HepG2 (cell line): ENCODE results near the gene JPH4. TPM values are rescaled to one million over a fixed set of nuclear protein-coding genes. Genes with fewer than 3 reads are reported as not detected.

Experiments
- ATAC-seq: fragments of 200-7000 bp; cut with Tn5 transposase; 3 replicates; pipeline ENCODE4 v1.9.1; 2020; ENCODE audit warnings: mild to moderate bottlenecking, moderate library complexity
- BruUV-seq: library from RNA; stranded (reverse); fragments of 400-500 nt; replicated peaks from 2 replicates; lab custom pipeline; 2021; lab: Mats Ljungman, UMichigan
- CTCF ChIA-PET: fragments of 300-600 bp; formaldehyde crosslinking; extraction: SDS; loops from one replicate; lab custom pipeline; 2021; ENCODE audit warnings: low total read pairs, inconsistent platforms, low intra/inter-chr PET ratio; lab: Yijun Ruan, JAX
- POLR2A ChIA-PET: fragments of 350-600 bp; sonication (Branson Sonifier 250); formaldehyde crosslinking; loops from one replicate; lab custom pipeline; 2020; ENCODE audit warnings: antibody characterized with exemption, inconsistent platforms; lab: Yijun Ruan, JAX
- DNase-seq: peaks from one replicate; pipeline ENCODE4 v3.0.0-alpha.2; 2015; ENCODE audit warnings: low spot score
- FAIRE-seq: peaks from 3 replicates; lab custom pipeline; 2011; peaks lifted over from hg19 to GRCh38; lab: Jason Lieb, UNC
- H2AFZ ChIP-seq: one replicate; pipeline ENCODE4 v1.6.1; 2011; ENCODE audit warnings: low read length, inconsistent platforms
- H3K27ac ChIP-seq: fragments of 300-600 bp; 3 replicates; pipeline ENCODE4 v1.8.0; 2011; ENCODE audit warnings: mixed run types, mild to moderate bottlenecking, mixed read lengths, low read length, inconsistent platforms; ENCODE audit not compliant: insufficient read depth; ENCODE audit errors: extremely low read length
- H3K27me3 ChIP-seq, 2 experiments: fragments of 200-600 bp in 1 of 2; 2 replicates in 1 of 2; 3 replicates in 1 of 2; pipeline versions ENCODE4 v1.6.0 to v1.8.0; 2011; ENCODE audit warnings: low read length in 2 of 2, mild to moderate bottlenecking in 2 of 2, moderate library complexity in 2 of 2, inconsistent platforms in 1 of 2; ENCODE audit not compliant: insufficient read depth in 2 of 2, control insufficient read depth in 1 of 2
- H3K36me3 ChIP-seq, 2 experiments: fragments of 200-600 bp in 1 of 2; replicated peaks in 1 of 2; 2 replicates in 1 of 2; 3 replicates in 1 of 2; pipeline versions ENCODE4 v1.5.1 to v1.8.0; 2011; ENCODE audit warnings: low read length in 2 of 2, inconsistent platforms in 1 of 2; ENCODE audit not compliant: insufficient read depth in 2 of 2, control insufficient read depth in 1 of 2
- H3K4me1 ChIP-seq: 2 replicates; pipeline ENCODE4 v1.5.1; 2012; ENCODE audit warnings: low read length, inconsistent platforms; ENCODE audit not compliant: insufficient read depth
- H3K4me2 ChIP-seq: 2 replicates; pipeline ENCODE4 v1.6.0; 2011; ENCODE audit warnings: low read depth, low read length, inconsistent platforms
- H3K4me3 ChIP-seq, 3 experiments: fragments of 200-600 bp in 1 of 3; sonication (generic), shearing (Covaris generic) in 1 of 3; replicated peaks in 1 of 3; 2 replicates each; pipeline ENCODE4 v1.5.1; 2011 to 2016; ENCODE audit warnings: low read length in 3 of 3, inconsistent platforms in 2 of 3, low read depth in 2 of 3, mild to moderate bottlenecking in 2 of 3, control low read depth in 1 of 3, mixed read lengths in 1 of 3; ENCODE audit not compliant: insufficient read depth in 1 of 3
- H3K79me2 ChIP-seq: one replicate; pipeline ENCODE4 v1.6.1; 2011; ENCODE audit warnings: low read length, inconsistent platforms; ENCODE audit not compliant: insufficient read depth
- H3K9ac ChIP-seq: 2 replicates; pipeline ENCODE4 v1.6.0; 2011; ENCODE audit warnings: mild to moderate bottlenecking, low read depth, low read length, inconsistent platforms; ENCODE audit not compliant: insufficient read depth
- H3K9me3 ChIP-seq: 2 replicates; pipeline ENCODE4 v1.5.1; 2012; ENCODE audit warnings: mild to moderate bottlenecking, low read length
- H4K20me1 ChIP-seq: 2 replicates; pipeline ENCODE4 v1.6.0; 2011; ENCODE audit warnings: inconsistent platforms, mild to moderate bottlenecking, low read length, moderate library complexity; ENCODE audit not compliant: insufficient read depth
- ETV5 ChIP-seq: IDR thresholded peaks from 2 replicates; pipeline ENCODE4 v1.6.1; 2018; ENCODE audit warnings: missing biosample characterization, missing genetic modification reagents, inconsistent platforms, borderline replicate concordance
- FOXO1 ChIP-seq: sonication (generic); formaldehyde crosslinking; IDR thresholded peaks from 2 replicates; pipeline ENCODE4 v1.4.0; 2020; ENCODE audit warnings: missing genetic modification reagents
- HDAC6 ChIP-seq: fragments of 200-600 bp; sonication (generic); IDR thresholded peaks from 2 replicates; pipeline ENCODE4 v1.7.0; 2017; ENCODE audit warnings: mild to moderate bottlenecking, antibody characterized with exemption, low read length, low read depth
- TFAP4 ChIP-seq: sonication (generic); IDR thresholded peaks from 2 replicates; pipeline ENCODE4 v1.6.1; 2016; ENCODE audit warnings: low read depth, borderline replicate concordance
- ZBTB20 ChIP-seq: sonication (generic); formaldehyde crosslinking; IDR thresholded peaks from 2 replicates; pipeline ENCODE4 v1.8.1; 2023; ENCODE audit warnings: missing genetic modification reagents, low read depth, mild to moderate bottlenecking, borderline replicate concordance
- ZBTB34 ChIP-seq: sonication (generic); formaldehyde crosslinking; IDR thresholded peaks from 2 replicates; pipeline ENCODE4 v1.8.0; 2022; ENCODE audit warnings: mild to moderate bottlenecking, missing genetic modification reagents
- ZBTB40 ChIP-seq, 2 experiments: fragments of 450-650 bp in 1 of 2; sonication (generic) in 1 of 2; formaldehyde crosslinking in 1 of 2; IDR thresholded peaks; 2 replicates each; pipeline versions ENCODE4 v1.6.1 to v1.8.0; 2016 to 2022; ENCODE audit warnings: antibody characterized with exemption in 1 of 2, mild to moderate bottlenecking in 1 of 2, missing genetic modification reagents in 1 of 2
- ZNF274 ChIP-seq: sonication (generic); formaldehyde crosslinking; IDR thresholded peaks from 2 replicates; pipeline ENCODE4 v1.5.1; 2020; ENCODE audit warnings: mild to moderate bottlenecking, missing genetic modification reagents
- ZNF280B ChIP-seq: sonication (generic); formaldehyde crosslinking; IDR thresholded peaks from 2 replicates; pipeline ENCODE4 v1.5.0; 2020; ENCODE audit warnings: missing genetic modification reagents, mild to moderate bottlenecking, borderline replicate concordance
- ZNF562 ChIP-seq: sonication (generic); formaldehyde crosslinking; IDR thresholded peaks from 2 replicates; pipeline ENCODE4 v1.8.0; 2022; ENCODE audit warnings: missing genetic modification reagents, borderline replicate concordance
- ZNF768 ChIP-seq: sonication (generic); formaldehyde crosslinking; IDR thresholded peaks from 2 replicates; pipeline ENCODE4 v1.4.0; 2020; ENCODE audit warnings: missing genetic modification reagents
- WGBS: methylation state at CpG from one replicate; pipeline ENCODE4 v1.1.6; 2017; ENCODE audit warnings: low lambda C conversion rate; 5-methylcytosine and 5-hydroxymethylcytosine counted together
- in situ Hi-C: cut with HindIII; loops from 2 replicates; pipeline ENCODE4 v1.10.0; 2017; ENCODE audit warnings: low pct_unique_long_range_greater_than_20kb; ENCODE audit not compliant: extremely low pct_ligation_motif_present
- intact Hi-C: fragments of 100-400 bp; cut with micrococcal nuclease; formaldehyde crosslinking; loops from one replicate; pipeline ENCODE4 v1.10.0; 2022; ENCODE audit not compliant: unreplicated experiment
- polyA plus RNA-seq, 8 experiments: library from polyadenylated mRNA; depleted of rRNA in 3 of 8; stranded (reverse) in 7 of 8; unstranded in 1 of 8; fragments of >200 nt; fragmentation: Illumina TruSeq in 4 of 8; extraction: Trizol in 4 of 8; gene quantifications; 2 replicates each; pipeline versions ENCODE4 v1.2.1 to v1.2.3, GENCODE V29; 2011 to 2016; ENCODE audit warnings: low read depth in 4 of 8, missing spikeins in 1 of 8, mixed read lengths in 1 of 8; ENCODE audit not compliant: insufficient read depth in 1 of 8
- total RNA-seq, 5 experiments: library from RNA; depleted of rRNA; stranded (reverse); fragments of >200 nt; fragmentation: Illumina TruSeq; extraction: Trizol; gene quantifications; 2 replicates each; pipeline ENCODE4 v1.2.3, GENCODE V29; 2016; ENCODE audit warnings: low read depth in 1 of 5

JPH4 gene
- total and polyA plus RNA-seq, 2 of the 13 experiments (the other 11 are each of a cell fraction or from before 2014, with no cell fraction given), result 0.08 to 0.22 TPM

- no TSS peak for BruUV-seq
- no peak for ATAC-seq
- no peak overlapping the region for H3K4me2 ChIP-seq
- no peaks in the 10 kb centered on the region for H3K4me1 ChIP-seq
- H3K9ac ChIP-seq, result no peak overlapping the region
- in situ Hi-C loops (no loop called here), intact Hi-C loops (no loop called here)
- POLR2A ChIA-PET, result interaction anchor here (1.2 kb wide), 1 partner anchor 27 kb away, joined by 4 read pairs; no protein-coding TSS in a partner anchor
- CTCF ChIA-PET, result no interaction called here
- no peaks in the 10 kb centered on the region for H4K20me1 ChIP-seq
- no peaks in the 10 kb centered on the region for H3K27me3 ChIP-seq
- 73% methylated on average over 7 of the region's 7 CpGs for WGBS
- FAIRE-seq, result no peak
- no peak for DNase-seq
- no peaks in the 10 kb centered on the region for H3K79me2 ChIP-seq
- H3K27ac ChIP-seq, result no peak overlapping the region
- no peaks in the 10 kb centered on the region for H3K36me3 ChIP-seq
- no peaks in the 10 kb centered on the region for H3K9me3 ChIP-seq
- H3K4me3 ChIP-seq, result no peak overlapping the region
- H2AFZ ChIP-seq, result no peak overlapping the region
- TF ChIP-seq ZNF562 (CRISPR knock-in tag) (no peak), ZBTB34 (CRISPR knock-in tag) (no peak), ZNF274 (CRISPR knock-in tag) (no peak), ZBTB40 (IDR thresholded peaks at IDR 0.05) (no peak), ZBTB40 (CRISPR knock-in tag; IDR thresholded peaks at IDR 0.05) (peak; percentile 19; the same call in 1 of the 2 replicates), ZNF768 (CRISPR knock-in tag) (peak; percentile 23; the same call in 1 of the 2 replicates), HDAC6 (no peak), FOXO1 (CRISPR knock-in tag) (no peak), ZNF280B (CRISPR knock-in tag) (peak; percentile 56; the same call in 1 of the 2 replicates), TFAP4 (no peak), ZBTB20 (CRISPR knock-in tag) (no peak), ETV5 (CRISPR knock-in tag) (no peak)
Measured at GRCh38 chr14:23532658-23533057, 45.9 kb downstream of the JPH4 start.
